GM18858 (cell line): Measurements from ENCODE around the gene TRMT10A.

Experiments
- ATAC-seq: cut with Tn5 transposase; IDR thresholded peaks from one replicate; pipeline ENCODE4 v1.9.1; 2021; ENCODE audit not compliant: unreplicated experiment

Gene TRMT10A

GRCh38 chr4:99563310-99564186, at the start of gene TRMT10A:
TSS of gene TRMT10A (minus strand) at chr4:99564039. CDS start at chr4:99559338, 4,701 bp downstream.
- peak; percentile 88 for ATAC-seq

- ATAC-seq = no peak
These were observed 48.9 kb upstream of the TRMT10A start for GRCh38 chr4:99612704-99613103.

DNA sequence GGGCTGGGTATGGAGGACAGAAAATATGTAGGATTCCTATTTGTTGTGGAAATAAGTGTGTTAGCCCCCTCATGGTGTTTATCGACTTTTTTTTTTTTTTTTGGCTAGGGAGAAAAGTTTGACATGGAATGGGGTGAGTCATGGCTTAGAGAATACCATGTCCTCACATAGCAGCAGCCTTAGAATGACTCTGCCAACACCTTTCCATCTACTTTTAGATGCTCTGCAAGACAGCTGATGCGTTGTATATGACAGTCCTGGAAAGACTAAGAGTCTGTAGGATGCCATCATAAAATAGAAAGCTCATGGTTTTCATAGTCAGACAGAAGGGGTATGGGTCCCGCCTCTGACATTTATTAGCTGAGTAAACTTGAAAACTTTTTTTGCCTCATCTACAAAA, 48.4 kb upstream of the TRMT10A start:
- no peak for ATAC-seq

GRCh38 chr4:99610605-99611175, 46.9 kb upstream of the TRMT10A start:
- no peak for ATAC-seq

- ATAC-seq = no peak
These were observed 44.6 kb upstream of the TRMT10A start for GRCh38 chr4:99608417-99608816.

DNA sequence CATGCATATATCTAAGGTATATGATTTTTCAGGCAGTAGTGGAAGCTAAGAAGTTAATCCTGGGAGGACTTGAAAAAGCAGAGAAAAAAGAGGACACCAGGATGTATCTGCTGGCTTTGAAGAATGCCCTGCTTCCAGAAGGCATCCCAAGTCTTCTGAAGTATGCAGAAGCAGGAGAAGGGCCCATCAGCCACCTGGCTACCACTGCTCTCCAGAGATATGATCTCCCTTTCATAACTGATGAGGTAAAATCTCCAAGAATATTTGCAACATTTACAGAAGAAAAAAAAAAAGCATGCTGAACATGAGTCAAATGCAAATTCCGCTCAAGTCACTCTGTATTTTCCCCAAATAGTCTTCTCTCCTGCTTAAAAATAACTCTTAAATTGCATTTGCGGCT, 42.9 kb upstream of the TRMT10A start:
- no peak for ATAC-seq

GRCh38 chr4:99594818-99595217, 31.0 kb upstream of the TRMT10A start:
- ATAC-seq = no peak

- ATAC-seq = peak; percentile 50
These were observed 30.2 kb upstream of the TRMT10A start for GRCh38 chr4:99593781-99594641.

DNA sequence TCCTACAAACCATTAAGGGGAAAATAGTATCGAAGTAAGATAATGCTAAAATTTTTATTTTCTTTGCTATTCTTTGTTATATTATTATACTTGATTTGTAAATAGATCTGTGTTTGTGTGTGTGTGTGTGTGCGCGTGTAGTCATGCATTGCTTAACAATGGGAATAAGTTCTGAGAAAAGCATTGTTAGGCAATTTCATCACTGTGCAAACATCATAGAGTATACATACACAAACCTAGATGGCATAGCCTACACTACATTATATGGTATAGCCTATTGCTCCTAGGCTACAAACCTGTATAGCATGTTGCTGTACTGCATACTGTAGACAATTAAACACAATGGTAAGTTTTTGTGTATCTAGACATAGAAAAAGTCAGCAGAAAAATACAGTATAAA, 27.9 kb upstream of the TRMT10A start:
- ATAC-seq = no peak

DNA sequence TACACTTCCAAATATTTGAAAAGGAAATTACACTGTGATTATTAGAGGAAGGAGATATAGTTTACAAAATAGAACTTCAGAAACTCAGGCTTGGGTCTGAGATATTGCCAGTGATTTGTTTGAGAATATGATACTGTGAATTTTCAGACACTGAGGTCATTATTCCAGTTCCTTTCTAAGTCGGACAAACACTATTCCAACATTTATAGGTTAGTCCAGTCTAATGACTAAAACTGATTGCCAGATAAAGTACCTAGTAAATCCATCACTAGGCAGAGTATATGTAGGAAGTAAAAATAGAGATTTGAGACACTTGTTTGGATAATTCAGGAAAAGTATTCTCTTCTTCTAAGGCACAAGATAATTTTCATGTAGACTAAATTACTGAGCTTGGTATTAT, 24.0 kb upstream of the TRMT10A start:
- no peak for ATAC-seq

GRCh38 chr4:99587309-99587708, 23.5 kb upstream of the TRMT10A start:
- ATAC-seq = no peak

GRCh38 chr4:99586797-99587196, 23.0 kb upstream of the TRMT10A start:
- ATAC-seq = no peak

- no peak for ATAC-seq
These were observed 22.5 kb upstream of the TRMT10A start for GRCh38 chr4:99586322-99586721.

GRCh38 chr4:99585516-99585915, 21.7 kb upstream of the TRMT10A start:
- ATAC-seq = no peak

- no peak for ATAC-seq
These were observed 14.9 kb upstream of the TRMT10A start for GRCh38 chr4:99578714-99579113.

GRCh38 chr4:99574530-99575324, 10.9 kb upstream of the TRMT10A start, which contains the start of gene MTTP:
TSS of gene MTTP (plus strand) at chr4:99574824. CDS start at chr4:99574910, 86 bp downstream.
- ATAC-seq = peak; percentile 90

DNA sequence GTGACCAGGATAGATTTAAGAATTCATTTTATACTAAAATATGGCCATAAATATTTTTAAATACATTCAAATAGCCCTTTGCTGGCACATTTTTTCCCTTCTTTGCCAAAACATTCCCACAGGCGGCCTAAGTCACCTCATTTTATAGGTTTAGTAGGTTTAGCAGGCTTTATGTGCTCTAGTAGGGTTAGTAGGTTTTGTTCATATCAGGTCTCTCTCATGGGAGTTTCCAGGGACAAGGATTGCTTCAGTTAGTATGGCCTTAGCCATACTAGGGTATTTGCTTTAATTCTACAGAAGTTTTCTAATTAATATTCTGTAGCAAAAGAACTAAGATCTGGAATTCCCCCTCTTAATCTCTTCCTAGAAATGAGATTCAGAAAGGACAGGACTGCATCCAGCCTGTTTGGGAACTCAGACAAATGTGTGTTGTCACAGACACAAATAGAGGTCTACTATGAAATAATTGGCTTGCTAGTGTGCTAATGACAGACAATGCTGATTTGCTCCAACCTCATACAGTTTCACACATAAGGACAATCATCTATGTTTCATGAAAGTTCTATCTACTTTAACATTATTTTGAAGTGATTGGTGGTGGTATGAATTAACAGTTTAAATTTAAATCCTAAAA, 10.0 kb upstream of the TRMT10A start:
- ATAC-seq = no peak

GRCh38 chr4:99572527-99573240, 8.8 kb upstream of the TRMT10A start:
- ATAC-seq = no peak

DNA sequence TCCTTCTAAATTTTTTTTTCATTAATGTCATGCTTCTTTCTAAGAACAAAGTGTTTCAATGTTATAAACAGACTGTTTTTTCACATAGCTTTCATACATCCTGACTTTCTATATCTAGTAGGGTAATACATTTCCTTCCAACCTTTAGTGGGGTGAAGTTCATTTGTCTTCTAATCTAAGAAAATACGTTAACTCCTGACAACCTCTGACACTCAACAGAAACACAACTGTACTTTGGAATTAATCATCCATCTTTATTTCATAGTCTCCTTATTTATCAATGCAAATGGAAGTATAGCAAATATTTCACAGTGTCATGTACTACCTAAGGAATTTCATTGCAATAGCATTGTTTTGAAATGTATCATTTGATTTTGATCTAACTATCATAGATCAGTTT, 8.0 kb upstream of the TRMT10A start:
- no peak for ATAC-seq

GRCh38 chr4:99564921-99565320, 1.1 kb upstream of the TRMT10A start:
- no peak for ATAC-seq
